T-helper 9 cell (primary cell): ENCODE results near the gene IL18R1.

Source experiments
- DNase-seq: peaks from one replicate; pipeline ENCODE4 v3.0.0-alpha.2; 2020

Gene IL18R1

DNA sequence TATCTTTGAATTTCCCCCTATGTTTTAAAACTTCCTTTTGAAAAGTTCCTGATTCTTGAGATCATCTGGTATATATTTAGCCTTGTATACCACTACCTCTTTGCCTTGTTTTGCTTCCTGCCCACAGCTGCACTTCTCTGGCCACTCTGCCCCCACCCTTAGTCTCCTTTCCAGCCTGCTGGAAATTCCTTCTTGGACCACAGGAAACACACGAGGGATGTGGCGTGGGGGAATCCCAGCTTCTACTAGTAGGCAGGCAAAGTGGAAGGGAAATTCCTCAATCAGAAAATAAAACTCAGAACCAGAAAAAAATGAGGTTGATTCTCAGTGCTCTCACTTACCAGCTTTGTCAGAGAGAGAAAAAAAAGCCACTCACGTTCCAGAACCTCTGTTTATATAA, 80.7 kb downstream of the IL18R1 start:
- no peak for DNase-seq

DNA sequence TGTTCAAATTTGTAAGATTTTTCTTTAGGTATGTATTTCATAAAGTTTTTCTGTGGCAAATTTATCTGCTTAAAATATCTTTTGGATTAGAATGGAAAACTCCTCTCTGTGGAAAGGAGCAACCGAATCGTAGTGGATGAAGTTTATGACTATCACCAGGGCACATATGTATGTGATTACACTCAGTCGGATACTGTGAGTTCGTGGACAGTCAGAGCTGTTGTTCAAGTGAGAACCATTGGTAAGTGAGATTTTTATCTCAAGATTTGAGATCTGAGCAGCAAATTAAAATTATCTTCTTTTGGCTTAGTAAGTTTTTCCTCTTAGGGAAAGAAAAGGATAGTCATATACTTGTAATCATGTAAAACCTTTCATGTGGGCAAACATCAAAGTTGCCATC, 81.5 kb downstream of the IL18R1 start:
- no peak for DNase-seq

DNA sequence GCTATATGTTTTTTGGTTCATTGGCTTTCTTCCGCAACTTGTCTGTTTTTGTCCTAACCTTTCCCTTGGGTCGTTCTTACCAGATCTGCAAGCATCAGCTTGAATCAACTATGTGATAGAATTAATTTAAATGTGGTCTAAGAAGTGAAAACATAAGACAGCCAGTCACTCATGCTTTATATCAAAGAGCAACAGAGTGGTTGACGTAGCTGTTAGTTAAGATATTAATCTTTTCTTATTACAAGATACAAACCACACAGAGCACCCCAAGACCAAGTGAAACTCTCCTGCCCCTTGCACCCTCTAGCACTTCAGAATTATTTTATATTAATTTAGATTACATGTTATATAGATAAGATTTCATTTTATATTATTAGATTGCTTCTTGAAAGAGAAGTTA, 82.5 kb downstream of the IL18R1 start:
- DNase-seq: no peak

DNA sequence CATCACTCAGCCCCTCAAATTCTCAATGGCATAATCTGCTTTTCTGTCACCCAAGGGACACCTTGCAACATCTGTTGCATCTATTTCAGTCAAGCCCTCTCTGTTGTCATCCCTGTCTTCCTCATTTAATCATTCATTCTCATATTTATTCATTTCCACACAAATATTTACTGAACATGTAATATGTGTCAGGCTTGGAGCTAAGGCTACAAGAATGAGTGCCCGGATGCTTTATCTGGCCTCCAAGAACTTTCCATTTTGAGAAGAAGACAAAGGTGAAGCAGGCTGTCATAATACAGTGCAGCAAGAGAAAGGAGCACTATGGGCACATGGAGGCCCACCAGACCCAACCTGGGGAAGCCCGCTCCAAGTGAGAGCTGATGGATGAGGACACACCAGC, 83.0 kb downstream of the IL18R1 start:
- DNase-seq: no peak

DNA sequence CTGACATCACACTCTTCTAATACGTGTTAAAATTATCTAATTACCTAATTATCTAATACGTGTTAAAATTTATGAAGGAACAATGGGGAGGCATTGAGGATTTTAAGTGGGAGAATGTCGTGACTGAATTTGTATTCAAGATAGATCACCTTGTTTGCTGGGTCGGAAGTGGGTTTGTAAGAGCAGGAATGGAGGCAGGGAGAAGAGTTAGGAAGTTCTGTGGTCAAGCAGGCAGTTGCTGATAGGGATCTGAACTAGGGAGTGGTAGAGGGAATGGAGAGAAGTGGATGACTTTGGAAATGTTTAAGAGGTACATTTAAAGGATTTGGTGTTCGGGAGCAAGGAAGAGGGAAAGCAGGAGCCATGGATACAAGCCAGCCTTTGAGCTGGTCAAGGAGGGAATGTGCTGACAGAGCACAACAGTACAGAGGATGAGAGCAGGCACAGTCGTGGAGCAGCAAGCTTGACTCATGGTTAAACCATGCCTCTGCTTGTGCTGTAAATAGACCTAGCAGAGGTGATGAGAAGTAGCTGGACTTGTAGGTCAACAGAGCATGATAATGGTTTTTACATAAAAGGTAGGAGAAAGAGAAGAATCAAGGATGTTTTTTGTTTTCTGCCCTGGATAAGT, 83.6 kb downstream of the IL18R1 start:
- no peak for DNase-seq

DNA sequence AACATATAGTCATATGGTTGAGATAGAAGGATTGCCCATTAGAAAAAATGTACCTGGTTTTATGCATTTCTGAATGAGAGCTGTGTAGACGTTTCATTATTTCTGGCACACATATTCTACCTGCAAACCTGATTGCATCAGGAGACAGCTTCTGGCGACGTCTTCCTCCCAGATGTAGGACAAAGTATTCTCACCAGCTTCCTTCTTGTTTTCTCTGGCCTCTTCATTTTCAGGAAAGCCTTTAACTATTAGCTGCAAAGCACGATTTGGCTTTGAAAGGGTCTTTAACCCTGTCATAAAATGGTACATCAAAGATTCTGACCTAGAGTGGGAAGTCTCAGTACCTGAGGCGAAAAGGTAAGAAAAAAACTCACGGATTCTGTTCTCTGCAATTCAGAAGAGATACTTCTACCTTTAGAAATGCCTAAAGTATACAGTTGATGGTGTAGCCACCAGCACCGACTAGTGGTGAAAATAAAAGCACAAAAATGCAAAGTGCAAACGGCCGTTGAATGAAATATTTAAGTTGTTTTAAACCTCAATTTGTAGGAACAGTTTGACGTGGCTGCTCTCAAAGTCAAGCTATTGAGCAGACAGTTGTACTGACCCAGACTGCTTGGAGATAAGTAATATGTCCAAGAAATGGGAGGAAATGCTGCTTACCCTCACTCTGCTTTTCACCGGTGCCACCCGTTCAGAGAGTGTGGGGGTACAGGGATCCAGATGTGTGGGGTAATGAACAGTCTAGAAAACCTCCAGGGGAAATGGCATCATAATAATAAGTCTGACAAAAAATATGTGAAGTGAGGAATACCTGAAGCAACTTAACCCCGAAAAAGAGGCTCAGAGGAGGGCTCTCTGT, 87.6 kb downstream of the IL18R1 start:
- peak; percentile 12 for DNase-seq

DNA sequence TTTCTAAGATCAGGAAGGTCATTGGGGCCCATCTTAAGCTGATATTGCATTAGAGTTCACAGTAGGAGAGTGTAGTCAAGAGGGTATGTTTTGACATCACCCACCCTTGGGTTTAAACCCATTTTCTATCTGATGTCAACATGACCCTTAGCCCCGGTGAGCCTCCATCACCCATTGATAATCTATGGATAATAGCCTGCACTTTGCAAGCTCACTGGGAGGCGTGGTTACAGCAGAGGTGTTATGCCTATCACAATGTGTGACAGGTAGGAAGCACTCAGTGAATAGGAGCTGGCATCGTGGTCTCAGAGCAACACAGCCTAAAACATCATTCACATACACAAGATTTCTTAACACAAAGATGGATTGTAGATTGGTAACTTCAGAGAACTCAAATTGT, 88.6 kb downstream of the IL18R1 start:
- no peak for DNase-seq

DNA sequence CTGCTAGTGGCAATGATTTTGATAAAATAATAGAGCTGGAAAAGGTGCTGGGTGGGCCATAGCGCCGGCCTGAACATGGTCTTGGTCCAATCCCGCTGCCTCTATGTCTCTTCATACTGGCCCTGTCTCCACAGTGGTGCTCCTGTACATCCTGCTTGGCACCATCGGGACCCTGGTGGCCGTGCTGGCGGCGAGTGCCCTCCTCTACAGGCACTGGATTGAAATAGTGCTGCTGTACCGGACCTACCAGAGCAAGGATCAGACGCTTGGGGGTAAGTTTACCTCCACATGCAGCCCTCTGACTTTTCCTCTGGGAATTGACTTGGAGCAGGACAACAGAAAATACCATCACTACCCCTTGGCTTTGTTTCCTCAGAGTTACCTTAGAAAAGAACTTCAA, 91.3 kb downstream of the IL18R1 start:
- no peak for DNase-seq
